PC-3 (cell line): Measurements from ENCODE around the gene ADAMTS9. TPM values are rescaled to one million over a fixed set of nuclear protein-coding genes. Genes with fewer than 3 reads are reported as not detected.

Experiments used
- ATAC-seq: fragments of 200-7000 bp; cut with Tn5 transposase; 2 replicates; pipeline ENCODE4 v1.9.1; 2020; ENCODE audit warnings: mild to moderate bottlenecking, moderate library complexity
- BruUV-seq: library from RNA; stranded (reverse); fragments of 400-500 nt; replicated peaks from 2 replicates; lab custom pipeline; 2021; lab: Mats Ljungman, UMichigan
- CTCF ChIA-PET: fragments of 300-600 bp; sonication (Branson Sonifier 250); formaldehyde crosslinking; loops from one replicate; lab custom pipeline; 2022; ENCODE audit warnings: antibody characterized with exemption; lab: Charles Lee
- POLR2A ChIA-PET: fragments of 300-600 bp; sonication (Branson Sonifier 250); formaldehyde crosslinking; loops from one replicate; lab custom pipeline; 2022; ENCODE audit warnings: antibody characterized with exemption; ENCODE audit not compliant: unreplicated experiment; lab: Charles Lee
- DNase-seq: peaks from one replicate; pipeline ENCODE4 v3.0.0-alpha.2; 2015
- H2AFZ ChIP-seq: fragments of 300-600 bp; sonication (generic); 2 replicates; pipeline ENCODE4 v1.6.0; 2016; ENCODE audit warnings: antibody characterized with exemption, low read length
- H3F3A ChIP-seq: fragments of 300-600 bp; sonication (generic); one replicate; pipeline ENCODE4 v1.6.0; 2017; ENCODE audit warnings: antibody characterized with exemption, low read length, control low read depth, mild to moderate bottlenecking; ENCODE audit not compliant: unreplicated experiment
- H3K27ac ChIP-seq: fragments of 300-600 bp; sonication (generic); 2 replicates; pipeline ENCODE4 v1.5.1; 2016; ENCODE audit warnings: mild to moderate bottlenecking, low read length
- H3K27me3 ChIP-seq: fragments of 300-600 bp; sonication (generic); 2 replicates; pipeline ENCODE4 v1.6.1; 2016; ENCODE audit warnings: low read length, mixed read lengths
- H3K36me3 ChIP-seq: fragments of 300-600 bp; sonication (generic); 2 replicates; pipeline ENCODE4 v1.6.1; 2016; ENCODE audit warnings: low read depth, mixed run types, low read length, mixed read lengths
- H3K4me1 ChIP-seq: fragments of 300-600 bp; sonication (generic); 2 replicates; pipeline ENCODE4 v1.5.1; 2016; ENCODE audit warnings: low read length; ENCODE audit not compliant: insufficient read depth
- H3K4me2 ChIP-seq: fragments of 300-600 bp; sonication (generic); 2 replicates; pipeline ENCODE4 v1.6.0; 2016; ENCODE audit warnings: low read length
- H3K4me3 ChIP-seq: fragments of 300-600 bp; sonication (generic); 2 replicates; pipeline ENCODE4 v1.5.1; 2016; ENCODE audit warnings: mild to moderate bottlenecking, low read length, mixed read lengths
- H3K79me2 ChIP-seq: fragments of 300-600 bp; sonication (generic); 2 replicates; pipeline ENCODE4 v1.6.1; 2017; ENCODE audit warnings: low read length, mixed read lengths
- H3K9ac ChIP-seq: fragments of 300-600 bp; sonication (generic); 2 replicates; pipeline ENCODE4 v1.6.0; 2016; ENCODE audit warnings: mild to moderate bottlenecking, low read length
- H3K9me2 ChIP-seq: fragments of 300-600 bp; sonication (generic); replicated peaks from 2 replicates; pipeline ENCODE4 v1.6.1; 2016; ENCODE audit warnings: mixed run types, low read length, mixed read lengths
- H3K9me3 ChIP-seq: fragments of 300-600 bp; sonication (generic); 2 replicates; pipeline ENCODE4 v1.6.1; 2016; ENCODE audit warnings: low read length, mixed read lengths
- H4K20me1 ChIP-seq: fragments of 300-600 bp; sonication (generic); 2 replicates; pipeline ENCODE4 v1.6.1; 2016; ENCODE audit warnings: low read length, mixed read lengths
- EZH2 ChIP-seq: fragments of 300-600 bp; sonication (generic); IDR thresholded peaks from one replicate; pipeline ENCODE4 v1.6.1; 2017; ENCODE audit warnings: antibody characterized with exemption, mild to moderate bottlenecking, low read length; ENCODE audit not compliant: unreplicated experiment
- EZH2phosphoT487 ChIP-seq: fragments of 300-600 bp; sonication (generic); IDR thresholded peaks from 2 replicates; pipeline ENCODE4 v1.6.1; 2018; ENCODE audit warnings: mild to moderate bottlenecking, antibody characterized with exemption, low read length, borderline replicate concordance
- intact Hi-C: fragments of 100-400 bp; cut with micrococcal nuclease; formaldehyde crosslinking; loops from 2 replicates; pipeline ENCODE4 v1.9.0; 2023
- total RNA-seq: library from RNA; depleted of rRNA; stranded (reverse); fragments of >200 nt; gene quantifications from 2 replicates; pipeline ENCODE4 v1.2.3, GENCODE V29; 2014
- TF ChIP-seq, protein P1 (sequence below): fragments of 300-600 bp; sonication (generic); conservative IDR thresholded peaks from 2 replicates; pipeline ENCODE4 v1.5.1; 2017; ENCODE audit warnings: antibody characterized with exemption, low read depth, mild to moderate bottlenecking, low read length

Gene ADAMTS9
- total RNA-seq, 1 experiment from 2014 or later = 0.55 TPM

DNA sequence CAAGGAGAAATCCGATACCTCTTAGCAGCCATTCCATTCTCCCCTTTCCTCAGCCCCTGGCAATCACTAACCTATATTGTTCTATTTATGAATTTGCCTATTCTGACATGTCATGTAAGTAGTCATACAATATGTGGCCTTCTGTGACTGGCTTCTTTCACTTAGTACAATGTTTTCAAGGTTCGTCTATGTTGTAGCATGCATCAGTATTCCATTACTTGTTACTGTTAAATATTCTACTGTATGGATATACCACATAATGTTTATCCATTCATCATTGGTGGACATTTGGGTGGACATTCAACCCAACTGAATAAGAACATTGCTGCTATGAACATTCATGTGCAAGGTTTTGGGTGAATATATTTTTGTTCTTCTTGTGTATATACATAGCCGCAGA lies 23.4 kb downstream of the ADAMTS9 start:
- H2AFZ ChIP-seq = no peak overlapping the region
- no peaks in the 10 kb centered on the region for H3K36me3 ChIP-seq
- ChIA-PET POLR2A (no interaction called here), CTCF (no interaction called here)
- intact Hi-C loops = no loop called here
- no peak overlapping the region for H3K9ac ChIP-seq
- H3K27ac ChIP-seq = no peak overlapping the region
- H3K79me2 ChIP-seq = no peaks in the 10 kb centered on the region
- no peaks in the 10 kb centered on the region for H3K4me1 ChIP-seq
- H3K4me2 ChIP-seq = no peak overlapping the region
- TF ChIP-seq, protein P1, sequence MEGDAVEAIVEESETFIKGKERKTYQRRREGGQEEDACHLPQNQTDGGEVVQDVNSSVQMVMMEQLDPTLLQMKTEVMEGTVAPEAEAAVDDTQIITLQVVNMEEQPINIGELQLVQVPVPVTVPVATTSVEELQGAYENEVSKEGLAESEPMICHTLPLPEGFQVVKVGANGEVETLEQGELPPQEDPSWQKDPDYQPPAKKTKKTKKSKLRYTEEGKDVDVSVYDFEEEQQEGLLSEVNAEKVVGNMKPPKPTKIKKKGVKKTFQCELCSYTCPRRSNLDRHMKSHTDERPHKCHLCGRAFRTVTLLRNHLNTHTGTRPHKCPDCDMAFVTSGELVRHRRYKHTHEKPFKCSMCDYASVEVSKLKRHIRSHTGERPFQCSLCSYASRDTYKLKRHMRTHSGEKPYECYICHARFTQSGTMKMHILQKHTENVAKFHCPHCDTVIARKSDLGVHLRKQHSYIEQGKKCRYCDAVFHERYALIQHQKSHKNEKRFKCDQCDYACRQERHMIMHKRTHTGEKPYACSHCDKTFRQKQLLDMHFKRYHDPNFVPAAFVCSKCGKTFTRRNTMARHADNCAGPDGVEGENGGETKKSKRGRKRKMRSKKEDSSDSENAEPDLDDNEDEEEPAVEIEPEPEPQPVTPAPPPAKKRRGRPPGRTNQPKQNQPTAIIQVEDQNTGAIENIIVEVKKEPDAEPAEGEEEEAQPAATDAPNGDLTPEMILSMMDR = no peak
- no peak for TF ChIP-seq EZH2phosphoT487
- no peak for TF ChIP-seq EZH2
- H4K20me1 ChIP-seq = no peaks in the 10 kb centered on the region
- ATAC-seq (no peak), DNase-seq (no peak)
- H3F3A ChIP-seq = no peaks in the 10 kb centered on the region
- H3K9me3 ChIP-seq = no peaks in the 10 kb centered on the region
- H3K27me3 ChIP-seq = peaks cover 4% of the 10 kb centered on the region; the same call in 1 of the 2 replicates
- H3K9me2 ChIP-seq = no peaks in the 10 kb centered on the region
- BruUV-seq = no TSS peak
- H3K4me3 ChIP-seq = no peak overlapping the region

DNA sequence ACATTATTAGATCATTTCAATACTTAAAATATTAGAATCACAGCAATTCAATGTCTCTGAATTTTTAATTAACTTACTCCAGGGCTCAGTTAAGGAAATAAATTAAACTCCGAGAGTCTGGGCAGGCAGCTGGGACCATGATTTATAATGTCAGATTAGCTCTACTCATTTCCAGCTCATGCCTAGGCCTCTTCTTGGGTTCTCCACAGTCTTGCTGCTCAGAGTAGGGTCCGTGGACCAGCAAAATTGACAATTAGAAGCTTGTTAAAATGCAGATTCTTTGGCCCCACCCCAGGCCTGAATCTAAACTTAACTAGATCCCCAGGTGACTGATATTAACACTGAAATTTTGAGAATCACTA lies 28.2 kb downstream of the ADAMTS9 start:
- CTCF ChIA-PET = no interaction called here

GRCh38 chr3:64658001-64658400 lies 29.8 kb downstream of the ADAMTS9 start:
- TF ChIP-seq, protein P1 = no peak
- TF ChIP-seq EZH2 (no peak), EZH2phosphoT487 (no peak)
- H3K27me3 ChIP-seq = peaks cover 4% of the 10 kb centered on the region; the same call in 1 of the 2 replicates
- H3K79me2 ChIP-seq = no peaks in the 10 kb centered on the region
- no peak overlapping the region for H3K9ac ChIP-seq
- POLR2A ChIA-PET = no interaction called here
- H3K27ac ChIP-seq = no peak overlapping the region
- no peaks in the 10 kb centered on the region for H3K36me3 ChIP-seq
- no peaks in the 10 kb centered on the region for H3F3A ChIP-seq
- H3K9me3 ChIP-seq = no peaks in the 10 kb centered on the region
- no peaks in the 10 kb centered on the region for H3K9me2 ChIP-seq
- no peak overlapping the region for H3K4me2 ChIP-seq
- intact Hi-C loops = no loop called here
- H3K4me1 ChIP-seq = no peaks in the 10 kb centered on the region
- CTCF ChIA-PET = no interaction called here
- ATAC-seq = no peak
- H4K20me1 ChIP-seq = no peaks in the 10 kb centered on the region
- no peak overlapping the region for H2AFZ ChIP-seq
- no TSS peak for BruUV-seq
- no peak overlapping the region for H3K4me3 ChIP-seq
- no peak for DNase-seq

More for the DNA sequence above, 28.2 kb downstream of the ADAMTS9 start:
- Histone ChIP-seq H3K27me3 (peaks cover 4% of the 10 kb centered on the region; the same call in 1 of the 2 replicates), H3K4me3 (no peak overlapping the region), H2AFZ (no peak overlapping the region), H3K9me3 (no peaks in the 10 kb centered on the region), H3F3A (no peaks in the 10 kb centered on the region), H3K9ac (no peak overlapping the region), H3K27ac (no peak overlapping the region), H4K20me1 (no peaks in the 10 kb centered on the region), H3K4me1 (no peaks in the 10 kb centered on the region), H3K4me2 (no peak overlapping the region), H3K79me2 (no peaks in the 10 kb centered on the region), H3K36me3 (no peaks in the 10 kb centered on the region), H3K9me2 (no peaks in the 10 kb centered on the region)
- no TSS peak for BruUV-seq
- POLR2A ChIA-PET = no interaction called here
- TF ChIP-seq EZH2 = no peak
- TF ChIP-seq, protein P1 = no peak
- no peak for TF ChIP-seq EZH2phosphoT487
- DNase-seq = no peak
- no peak for ATAC-seq
- intact Hi-C loops = no loop called here
